Ectodermal cell (in vitro differentiated cells): Measurements from ENCODE around the gene C14orf119.

Experiments
- H3K27ac ChIP-seq: 2 replicates; pipeline ENCODE4 v1.7.0; 2013; ENCODE audit warnings: mild to moderate bottlenecking, low read depth, low read length; ENCODE audit not compliant: insufficient read depth, poor library complexity, severe bottlenecking
- H3K27me3 ChIP-seq: 2 replicates; pipeline ENCODE4 v1.7.0; 2013; ENCODE audit warnings: mild to moderate bottlenecking, low read length; ENCODE audit not compliant: insufficient read depth, control insufficient read depth, poor library complexity, severe bottlenecking
- H3K36me3 ChIP-seq: one replicate; pipeline ENCODE4 v1.7.0; 2013; ENCODE audit warnings: low read length; ENCODE audit not compliant: control insufficient read depth, insufficient read depth
- H3K4me1 ChIP-seq: one replicate; pipeline ENCODE4 v1.7.0; 2013; ENCODE audit warnings: low read length; ENCODE audit not compliant: control insufficient read depth, insufficient read depth
- H3K4me3 ChIP-seq: 2 replicates; pipeline ENCODE4 v1.7.0; 2013; ENCODE audit warnings: low read depth, low read length, control low read depth; ENCODE audit not compliant: insufficient read depth
- H3K9me3 ChIP-seq: 2 replicates; pipeline ENCODE4 v1.7.0; 2013; ENCODE audit warnings: mild to moderate bottlenecking, low read length, moderate library complexity; ENCODE audit not compliant: control insufficient read depth
- WGBS, 2 experiments: methylation state at CpG; one replicate each; pipeline ENCODE4 v1.1.7; 2013; ENCODE audit warnings: missing lambda C conversion rate in 2 of 2; 5-methylcytosine and 5-hydroxymethylcytosine counted together

The C14orf119 gene

DNA sequence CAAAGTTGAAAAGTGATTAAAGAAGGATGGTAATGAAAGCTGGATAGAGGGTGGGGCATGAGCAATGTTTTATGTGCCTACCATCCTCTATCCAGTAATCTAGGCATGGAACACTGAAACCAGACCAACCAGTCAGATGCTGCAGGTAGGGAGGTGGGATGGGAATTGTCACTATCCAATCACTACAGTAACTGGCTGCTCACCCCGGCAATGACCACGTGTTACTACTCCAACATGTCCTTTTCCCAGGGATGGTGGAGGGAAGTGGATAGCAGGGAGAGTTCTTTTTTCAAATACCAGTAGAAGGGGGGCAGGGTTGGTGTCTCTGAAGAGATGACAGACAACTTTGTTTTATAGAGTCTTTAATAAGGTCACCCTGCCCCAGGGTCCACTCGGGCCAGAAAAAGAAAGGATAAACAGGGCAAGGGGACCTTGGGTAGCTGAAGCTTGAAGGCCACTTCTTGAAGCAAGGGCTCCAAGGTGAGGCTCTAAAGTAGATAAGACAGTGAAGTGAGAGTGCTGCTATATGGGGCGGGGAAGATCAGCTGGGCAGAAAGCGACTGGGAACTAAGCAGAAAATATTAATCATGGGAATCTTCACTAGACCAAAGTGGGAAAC, 23.3 kb upstream of the C14orf119 start:
- peaks cover 34% of the 10 kb centered on the region for H3K36me3 ChIP-seq

DNA sequence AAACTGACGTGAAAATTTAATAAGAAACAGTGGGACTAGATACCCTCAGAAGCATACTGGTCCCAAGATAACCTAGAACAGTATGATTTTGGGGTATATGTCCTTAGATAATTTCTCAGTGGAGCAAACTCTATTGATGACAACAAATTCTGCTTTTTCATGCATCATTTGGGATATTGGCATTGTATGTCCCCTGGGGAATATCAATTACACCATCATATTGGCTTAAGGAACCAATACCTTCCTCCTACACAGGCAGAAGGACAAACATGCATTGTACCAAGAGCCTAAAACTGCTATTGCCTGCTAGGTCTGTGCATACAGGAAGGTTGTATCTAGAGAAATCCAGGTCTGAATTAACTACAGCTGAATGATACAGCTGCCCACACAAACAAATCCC, 20.4 kb upstream of the C14orf119 start:
- WGBS, 2 experiments, result 95 to 100% methylated on average over 1 of the region's 1 CpG
- Histone ChIP-seq H3K27me3 (no peaks in the 10 kb centered on the region), H3K9me3 (no peaks in the 10 kb centered on the region), H3K36me3 (peaks cover 38% of the 10 kb centered on the region), H3K27ac (no peak overlapping the region), H3K4me1 (peaks cover 9% of the 10 kb centered on the region), H3K4me3 (no peak overlapping the region)

More for the DNA sequence above, 23.3 kb upstream of the C14orf119 start:
- Histone ChIP-seq H3K27ac (peak overlapping the region; percentile 74), H3K4me3 (peak overlapping the region; percentile 63), H3K9me3 (no peaks in the 10 kb centered on the region), H3K4me1 (peaks cover 35% of the 10 kb centered on the region), H3K27me3 (no peaks in the 10 kb centered on the region)
- 58 to 88% methylated on average over 3 to 5 of the region's 5 CpGs for WGBS, 2 experiments

DNA sequence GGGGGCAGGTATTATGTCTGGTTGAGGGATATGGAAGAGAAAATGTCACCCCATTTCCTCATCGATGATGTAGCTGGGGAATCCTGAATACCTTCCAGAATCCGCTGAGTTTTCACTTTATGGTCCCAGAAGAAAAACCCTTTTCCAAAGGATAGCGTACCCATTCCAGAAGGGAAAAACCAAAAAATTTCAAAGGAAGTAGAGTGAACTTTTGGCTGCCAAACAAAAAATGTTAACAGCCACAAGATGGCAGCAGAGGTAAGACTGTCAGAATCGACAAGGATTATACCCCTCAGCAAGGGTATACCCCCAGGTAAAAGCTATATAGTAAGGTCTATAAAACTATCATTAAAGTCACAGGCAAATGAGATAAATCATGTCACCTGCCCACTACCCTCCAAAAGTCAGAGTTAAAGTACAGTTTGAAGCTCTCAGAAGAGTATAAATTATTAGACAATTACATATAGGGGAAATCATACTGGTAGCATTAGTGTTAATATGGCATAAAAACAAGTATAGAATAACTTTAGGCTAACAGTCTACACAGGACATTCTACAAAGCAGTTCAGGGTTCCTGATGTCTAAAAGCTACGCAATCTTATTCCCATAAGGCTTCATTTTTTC, 18.4 kb upstream of the C14orf119 start:
- WGBS, 2 experiments, result 88 to 92% methylated on average over 4 to 5 of the region's 5 CpGs
- Histone ChIP-seq H3K36me3 (peaks cover 57% of the 10 kb centered on the region), H3K27ac (no peak overlapping the region), H3K4me1 (peaks cover 5% of the 10 kb centered on the region), H3K4me3 (no peak overlapping the region), H3K9me3 (no peaks in the 10 kb centered on the region), H3K27me3 (no peaks in the 10 kb centered on the region)

DNA sequence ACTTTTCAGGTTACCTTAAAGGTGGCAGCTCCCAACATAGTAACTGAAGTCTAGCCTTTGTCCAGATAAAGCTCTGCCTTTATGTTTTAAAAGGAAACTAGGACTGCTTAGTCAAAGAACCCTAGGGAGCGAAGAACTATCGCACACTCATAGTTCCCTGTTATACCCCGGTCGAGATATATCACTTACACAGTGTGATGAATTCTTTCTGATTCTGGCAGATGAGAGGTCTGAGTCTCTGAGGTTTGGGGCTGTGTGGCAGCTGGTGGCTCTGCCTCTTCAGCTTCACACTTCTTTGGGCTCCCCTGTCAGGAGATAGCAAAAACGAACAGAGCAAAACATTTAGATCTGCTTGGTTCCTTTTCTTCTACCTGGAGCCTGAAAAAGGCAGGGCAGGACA, 17.3 kb upstream of the C14orf119 start:
- H3K9me3 ChIP-seq, result no peaks in the 10 kb centered on the region
- no peak overlapping the region for H3K27ac ChIP-seq
- H3K4me3 ChIP-seq, result no peak overlapping the region
- no peaks in the 10 kb centered on the region for H3K4me1 ChIP-seq
- H3K27me3 ChIP-seq, result no peaks in the 10 kb centered on the region
- H3K36me3 ChIP-seq, result peaks cover 63% of the 10 kb centered on the region
- 97 to 98% methylated on average over 5 of the region's 5 CpGs for whole genome bisulfite sequencing, 2 experiments

DNA sequence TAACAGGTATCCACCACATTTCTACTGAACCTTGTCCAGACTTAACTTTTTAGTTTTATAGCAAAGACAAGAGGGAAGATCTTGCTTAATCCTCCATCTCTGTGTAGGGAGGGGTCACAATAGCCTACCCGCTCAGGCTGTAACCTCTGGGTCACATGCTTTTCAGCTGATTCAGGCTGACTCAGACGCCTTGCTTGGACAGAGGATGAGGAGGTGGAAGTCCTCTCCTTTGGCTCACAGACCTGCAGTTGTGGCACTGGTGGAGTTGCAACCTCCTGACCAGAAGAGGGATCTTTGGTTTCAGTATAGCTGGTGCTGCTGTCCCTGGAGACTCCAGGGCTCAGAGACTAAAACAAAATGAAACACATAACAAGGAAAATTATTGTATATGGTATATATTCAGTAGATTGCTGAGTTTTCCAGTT, 16.6 kb upstream of the C14orf119 start:
- H3K27me3 ChIP-seq, result no peaks in the 10 kb centered on the region
- 81 to 87% methylated on average over 2 of the region's 2 CpGs for WGBS, 2 experiments
- no peak overlapping the region for H3K4me3 ChIP-seq
- H3K9me3 ChIP-seq, result no peaks in the 10 kb centered on the region
- H3K4me1 ChIP-seq, result no peaks in the 10 kb centered on the region
- H3K36me3 ChIP-seq, result peaks cover 59% of the 10 kb centered on the region
- H3K27ac ChIP-seq, result no peak overlapping the region

DNA sequence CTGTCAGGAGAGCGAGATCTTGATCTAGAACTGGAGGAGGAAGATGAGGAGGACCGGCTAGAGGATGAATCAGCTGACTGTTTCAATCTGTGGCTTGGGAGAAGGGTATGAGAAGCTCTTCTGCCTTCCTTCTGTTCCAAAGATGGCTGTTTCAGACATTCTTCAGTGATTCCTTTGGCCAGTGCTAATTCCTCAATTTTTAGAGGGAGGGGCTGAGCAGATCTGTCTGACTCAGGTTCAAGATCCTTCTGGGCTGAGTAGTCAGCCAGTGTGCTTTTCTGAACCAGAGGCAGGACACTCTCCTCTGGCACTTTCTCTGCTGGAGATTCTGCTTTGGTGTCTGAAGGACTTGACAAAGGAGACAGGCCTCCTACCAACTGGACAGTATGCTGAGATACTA, 15.6 kb upstream of the C14orf119 start:
- H3K4me3 ChIP-seq, result no peak overlapping the region

DNA sequence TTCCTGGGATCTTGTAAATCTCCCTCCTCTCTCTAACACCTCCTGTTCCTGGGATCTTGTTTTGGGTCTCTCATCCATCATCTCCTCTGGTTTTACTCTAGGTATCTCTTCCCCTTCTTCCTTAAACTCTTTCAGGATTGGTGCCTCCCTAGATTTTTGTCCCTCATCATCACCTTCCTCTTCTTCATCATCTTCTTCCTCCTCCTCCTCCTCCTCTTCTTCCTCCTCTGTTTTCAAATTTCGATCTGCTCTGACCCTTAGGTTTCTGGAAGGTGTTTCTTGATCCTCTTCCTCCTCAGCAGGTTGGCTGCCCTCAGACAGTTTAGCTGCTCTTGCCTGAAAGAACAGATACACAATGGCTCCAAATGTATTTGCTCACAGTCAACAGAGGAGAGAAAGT, 14.8 kb upstream of the C14orf119 start:
- WGBS, 2 experiments, result 89 to 97% methylated on average over 1 of the region's 1 CpG
- H3K36me3 ChIP-seq, result peaks cover 70% of the 10 kb centered on the region
- no peak overlapping the region for H3K27ac ChIP-seq

More for the DNA sequence above, 15.6 kb upstream of the C14orf119 start:
- Histone ChIP-seq H3K9me3 (no peaks in the 10 kb centered on the region), H3K27me3 (no peaks in the 10 kb centered on the region), H3K36me3 (peaks cover 65% of the 10 kb centered on the region), H3K4me1 (no peaks in the 10 kb centered on the region), H3K27ac (no peak overlapping the region)
- 98 to 99% methylated on average over 2 of the region's 2 CpGs for WGBS, 2 experiments

DNA sequence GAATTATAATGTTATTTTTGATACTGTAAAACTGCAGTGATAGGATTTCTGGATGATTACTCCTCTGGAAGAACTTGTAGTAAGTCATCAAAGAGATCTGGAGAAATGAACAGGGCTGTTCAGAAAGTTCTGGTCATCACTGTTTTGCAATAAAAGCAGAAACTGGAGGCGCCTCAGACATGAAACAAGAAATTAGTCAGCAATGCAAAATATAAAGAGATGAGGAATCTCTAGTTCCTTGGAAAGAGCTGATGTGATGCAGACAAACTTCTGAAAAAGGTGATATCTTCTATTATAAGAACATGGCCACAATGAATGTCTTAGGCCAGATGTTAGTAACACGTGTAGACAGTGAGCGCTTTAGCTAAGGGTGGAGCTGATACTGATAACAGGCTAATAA, 9.8 kb upstream of the C14orf119 start:
- no peak overlapping the region for H3K4me3 ChIP-seq
- H3K27me3 ChIP-seq, result no peaks in the 10 kb centered on the region
- H3K4me1 ChIP-seq, result no peaks in the 10 kb centered on the region
- H3K9me3 ChIP-seq, result no peaks in the 10 kb centered on the region
- H3K36me3 ChIP-seq, result peaks cover 74% of the 10 kb centered on the region
- WGBS, 2 experiments, result 96 to 98% methylated on average over 3 of the region's 3 CpGs
- no peak overlapping the region for H3K27ac ChIP-seq

More for the DNA sequence above, 14.8 kb upstream of the C14orf119 start:
- Histone ChIP-seq H3K4me1 (no peaks in the 10 kb centered on the region), H3K9me3 (no peaks in the 10 kb centered on the region), H3K27me3 (no peaks in the 10 kb centered on the region), H3K4me3 (no peak overlapping the region)

DNA sequence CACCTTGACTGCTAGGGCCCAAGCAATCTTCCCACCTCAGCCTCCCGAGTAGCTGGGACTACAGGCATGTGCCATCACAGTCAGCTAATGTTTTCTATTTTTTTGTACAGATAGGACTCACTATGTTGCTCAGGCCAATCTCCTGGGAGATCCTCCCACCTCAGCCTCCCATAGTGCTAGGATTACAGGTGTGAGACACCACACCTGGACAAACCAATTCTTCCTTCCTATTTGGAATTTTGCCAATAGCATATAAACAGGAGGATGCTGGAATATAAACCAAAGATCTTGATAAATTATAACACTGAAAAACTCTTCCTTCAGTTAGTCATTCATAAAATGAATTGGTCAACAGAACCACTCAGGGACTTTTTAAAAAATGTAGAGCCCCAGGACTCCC, 8.7 kb upstream of the C14orf119 start:
- peaks cover 68% of the 10 kb centered on the region for H3K36me3 ChIP-seq
- no peaks in the 10 kb centered on the region for H3K4me1 ChIP-seq
- WGBS, 2 experiments, result 92 to 96% methylated on average over 1 of the region's 1 CpG
- H3K27me3 ChIP-seq, result no peaks in the 10 kb centered on the region
- H3K9me3 ChIP-seq, result no peaks in the 10 kb centered on the region
- H3K4me3 ChIP-seq, result no peak overlapping the region
- no peak overlapping the region for H3K27ac ChIP-seq

DNA sequence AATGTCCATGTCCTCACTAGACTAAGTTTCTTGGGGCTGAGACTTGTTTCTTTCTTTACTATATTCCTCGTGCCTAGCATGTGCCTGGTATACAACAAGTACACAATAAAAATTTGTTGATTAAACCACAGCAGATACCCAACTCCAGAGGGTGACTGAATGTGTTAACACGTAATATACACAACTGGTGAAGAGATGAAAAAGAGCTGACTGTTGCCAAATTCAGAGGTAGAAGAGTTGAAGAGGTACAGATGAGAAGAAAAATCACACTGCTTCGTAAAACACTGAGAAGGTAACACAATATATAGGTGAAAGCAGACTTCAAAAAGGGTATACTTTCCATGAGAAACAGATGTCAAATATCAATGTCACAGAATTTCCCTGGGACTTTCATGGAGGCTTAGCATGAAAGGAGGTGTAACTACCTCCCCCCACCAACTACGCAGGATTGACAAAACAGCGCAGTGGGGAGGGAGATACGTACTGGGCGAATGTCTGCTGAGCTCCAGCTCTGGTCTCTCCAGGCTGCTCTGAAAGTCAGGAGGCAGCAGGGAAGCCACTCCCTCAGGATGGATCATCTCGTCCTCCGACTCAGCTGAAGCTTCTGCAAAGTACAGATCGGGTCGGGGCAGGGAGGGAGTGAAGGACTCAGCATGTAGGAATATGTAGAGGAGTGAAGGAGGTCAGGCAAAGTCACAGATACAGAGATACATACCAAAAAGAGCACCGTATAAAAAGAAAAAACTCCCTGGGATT, 5.6 kb upstream of the C14orf119 start:
- Histone ChIP-seq H3K27ac (no peak overlapping the region), H3K27me3 (no peaks in the 10 kb centered on the region), H3K4me3 (no peak overlapping the region), H3K4me1 (peaks cover 12% of the 10 kb centered on the region), H3K36me3 (peaks cover 55% of the 10 kb centered on the region), H3K9me3 (no peaks in the 10 kb centered on the region)
- WGBS, 2 experiments, result 92 to 96% methylated on average over 12 of the region's 12 CpGs
